GM18499 (cell line): ENCODE results near the gene ZNF335.
A peak's percentile ranks its signal among the peaks of the same experiment; 100 is the strongest.
"Not testable (repeated sequence)": the region's sequence is repeated elsewhere in the genome, so short reads cannot be mapped to it uniquely, and the experiment has no call there.

ENCODE experiments used
- ATAC-seq: cut with Tn5 transposase; IDR thresholded peaks from one replicate; pipeline ENCODE4 v1.9.1; 2021; ENCODE audit warnings: moderate number of reproducible peaks; ENCODE audit not compliant: insufficient read depth, unreplicated experiment

Gene ZNF335

GRCh38 chr20:45917790-45918141, 54.2 kb downstream of the ZNF335 start:
- no peak for ATAC-seq

- ATAC-seq, result no peak
Measured at GRCh38 chr20:45913116-45913515, 58.9 kb downstream of the ZNF335 start.

- ATAC-seq, result no peak
Measured at GRCh38 chr20:45912344-45912682, 59.7 kb downstream of the ZNF335 start.

GRCh38 chr20:45911486-45912343, 60.3 kb downstream of the ZNF335 start, which contains the start of gene PLTP:
PLTP (minus strand) TSS chr20:45912155; CDS start chr20:45911452, 703 bp downstream.
- no peak for ATAC-seq

GRCh38 chr20:45910670-45911485, 61.1 kb downstream of the ZNF335 start:
- ATAC-seq, result peak; percentile 82

- ATAC-seq, result no peak
Measured at GRCh38 chr20:45909817-45910669, 62.0 kb downstream of the ZNF335 start.

GRCh38 chr20:45909336-45909808, 62.6 kb downstream of the ZNF335 start:
- no peak for ATAC-seq

GRCh38 chr20:45908084-45908483, 63.9 kb downstream of the ZNF335 start:
- no peak for ATAC-seq

GRCh38 chr20:45907219-45907948, 64.6 kb downstream of the ZNF335 start:
- no peak for ATAC-seq

GRCh38 chr20:45905505-45906079, 66.4 kb downstream of the ZNF335 start:
- no peak for ATAC-seq

- no peak for ATAC-seq
Measured at GRCh38 chr20:45904583-45905504, 67.2 kb downstream of the ZNF335 start.

- ATAC-seq, result no peak
Measured at GRCh38 chr20:45902199-45902701, 69.8 kb downstream of the ZNF335 start.

- ATAC-seq, result not testable (repeated sequence)
Measured at GRCh38 chr20:45901332-45901731, 70.7 kb downstream of the ZNF335 start.

- ATAC-seq, result no peak
Measured at GRCh38 chr20:45899046-45899835, 72.8 kb downstream of the ZNF335 start.
